Measurements from ENCODE around the gene IER3IP1. TPM values are rescaled to one million over a fixed set of nuclear protein-coding genes. Genes with fewer than 3 reads are reported as not detected.
A peak's percentile ranks its signal among the peaks of the same experiment; 100 is the strongest.

IER3IP1 gene
- total and polyA plus RNA-seq, 2 of the 4 experiments (the other 2 are of a cell fraction): 7.0 to 11.7 TPM

DNA sequence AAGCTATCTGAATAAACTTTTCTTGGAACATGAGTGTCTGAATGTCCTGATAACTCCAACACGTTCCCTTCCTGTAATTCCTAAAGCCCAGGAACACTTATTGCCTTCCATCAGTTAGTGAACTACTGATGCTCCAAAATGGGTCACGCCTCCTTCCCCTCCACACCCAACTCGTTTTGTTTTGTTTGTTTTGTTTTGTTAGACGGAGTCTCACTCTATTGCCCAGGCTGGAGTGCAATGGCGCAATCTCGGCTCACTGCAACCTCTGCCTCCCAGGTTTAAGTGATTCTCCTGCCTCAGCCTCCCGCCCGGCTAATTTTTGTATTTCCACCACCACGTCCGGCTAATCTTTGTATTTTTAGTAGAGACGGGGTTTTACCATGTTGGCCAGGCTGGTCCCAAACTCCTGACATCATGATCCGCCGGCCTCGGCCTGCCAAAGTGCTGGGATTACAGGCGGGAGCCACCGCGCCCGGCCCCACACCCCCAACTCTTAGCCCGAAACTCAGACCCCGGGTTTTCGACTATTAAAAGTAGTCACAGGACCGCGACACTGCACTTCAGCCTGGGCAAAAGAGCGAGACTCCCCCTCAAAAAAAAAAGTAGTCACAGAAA is 774 bp downstream of the IER3IP1 start:
- H3K36me3 ChIP-seq (ENCODE audit: control insufficient read depth, insufficient read depth, low read length): no peaks in the 10 kb centered on the region; the same call in 1 of the 2 replicates
- in situ Hi-C loops (cut with MboI; ENCODE audit: low sequenced_read_pairs): no loop called here
- intact Hi-C loops (cut with micrococcal nuclease): loop anchor here (1.0 kb wide), 1 partner anchor 25 kb away; the partner anchor contains the start of gene HDHD2
- H3K4me3 ChIP-seq (ENCODE audit: insufficient read depth, low read depth, low read length): peak overlapping the region; percentile 73
- peak overlapping the region; percentile 83 for H3K27ac ChIP-seq (ENCODE audit: insufficient read depth, low read length)
- peaks cover 8% of the 10 kb centered on the region for H3K9me1 ChIP-seq (ENCODE audit: insufficient read depth, low read length)
- WGBS, 2 experiments (ENCODE audit: extremely low coverage in 2 of 2, insufficient read length in 1 of 2): 3% methylated on average over 6 of the region's 24 CpGs; no CpG with 5 or more reads in 1 of the 2 experiments
- H3K18ac ChIP-seq (ENCODE audit: low read depth, low read length): no peak overlapping the region
- no peak overlapping the region for H4K5ac ChIP-seq (ENCODE audit: low read depth, low read length)
- H3K79me1 ChIP-seq (ENCODE audit: low read depth in 1 of 2, low read length in 2 of 2): peaks cover 13 to 33% of the 10 kb centered on the region in 2 experiments
- peak; percentile 65 for TF ChIP-seq CEBPB (IDR thresholded peaks at IDR 0.05; ENCODE audit: low read depth, low read length)
- no peak for TF ChIP-seq SMC3 (IDR thresholded peaks at IDR 0.05; ENCODE audit: low read depth, low read length)
- no peak overlapping the region for H4K91ac ChIP-seq (ENCODE audit: insufficient read depth, low read depth, low read length)
- DNase-seq (no peak), ATAC-seq (ENCODE audit: low read depth) (peak; percentile 38)
- no peak overlapping the region for H2BK15ac ChIP-seq (ENCODE audit: low read depth, low read length)
- H3K4me2 ChIP-seq (ENCODE audit: low read depth, low read length): peak overlapping the region; percentile 94
- H2AK5ac ChIP-seq (ENCODE audit: low read depth, low read length): no peak overlapping the region; the same call in 1 of the 2 replicates
- H3K9me3 ChIP-seq (ENCODE audit: control insufficient read depth, insufficient read depth, low read length): no peaks in the 10 kb centered on the region
- H3K4me1 ChIP-seq (ENCODE audit: control insufficient read depth, insufficient read depth, low read length): peaks cover 4% of the 10 kb centered on the region
- H4K20me1 ChIP-seq (ENCODE audit: insufficient read depth, low read length): peaks cover 29% of the 10 kb centered on the region; the same call in 1 of the 2 replicates
- H2AFZ ChIP-seq (replicated peaks; ENCODE audit: low read length, poor library complexity): peak overlapping the region; percentile 99
- peak overlapping the region; percentile 68 for H2AK9ac ChIP-seq (replicated peaks; ENCODE audit: low read depth, low read length, poor library complexity)
- CTCF ChIA-PET: interaction anchor here (0.7 kb wide), 1 partner anchor 116 kb away, joined by 7 read pairs; no protein-coding TSS in a partner anchor
- peak overlapping the region; percentile 96 for H3K4ac ChIP-seq (ENCODE audit: low read depth, low read length)
- no peak overlapping the region for H2BK120ac ChIP-seq (ENCODE audit: low read depth, low read length)
- H3K14ac ChIP-seq (replicated peaks; ENCODE audit: low read depth, low read length): peak overlapping the region; percentile 40; the same call in 1 of the 2 replicates
- H3K56ac ChIP-seq (ENCODE audit: extremely low read depth, insufficient read depth, low read length): peak overlapping the region; percentile 87; the same call in 1 of the 2 replicates
- H2BK5ac ChIP-seq (ENCODE audit: low read depth, low read length, poor library complexity, severe bottlenecking): no peak overlapping the region
- POLR2A ChIA-PET (ENCODE audit: unreplicated experiment): no interaction called here
- peak overlapping the region; percentile 66 to 73; a peak in 2 of 4 replicates for H4K8ac ChIP-seq (ENCODE audit: low read depth in 2 of 2, low read length in 2 of 2)
- BruUV-seq (replicated peaks): no TSS peak
- peak overlapping the region; percentile 35 for H3K23ac ChIP-seq (ENCODE audit: low read depth, low read length)
- H2BK20ac ChIP-seq (ENCODE audit: low read depth, low read length): no peak overlapping the region
- peak overlapping the region; percentile 81 for H3K9ac ChIP-seq (ENCODE audit: low read depth, low read length)
- dilution Hi-C loops (cut with HindIII; ENCODE audit: low sequenced_read_pairs, unreplicated experiment): no loop called here
- H3K27me3 ChIP-seq (ENCODE audit: control insufficient read depth, insufficient read depth, low read length): peaks cover 4% of the 10 kb centered on the region

Data from IMR-90 (cell line).